Cardiac muscle cell (in vitro differentiated cells and primary cell): ENCODE data around the gene NCAM2. TPM values are rescaled to one million over a fixed set of nuclear protein-coding genes. Genes with fewer than 3 reads are reported as not detected.
A peak's percentile ranks its signal among the peaks of the same experiment; 100 is the strongest.
"Not testable (repeated sequence)": the region's sequence is repeated elsewhere in the genome, so short reads cannot be mapped to it uniquely, and the experiment has no call there.

Experiments used
- DNase-seq, 2 donors: peaks; one replicate each; pipeline versions ENCODE4 v3.0.0 to v3.0.0-alpha.2; 2010 to 2017; ENCODE audit warnings: low read depth in 1 of 2, low spot score in 1 of 2
- H3K27ac ChIP-seq: fragments of 200-600 bp; sonication (generic); 2 replicates; pipeline ENCODE4 v1.5.1; 2016
- H3K27me3 ChIP-seq: fragments of 200-600 bp; sonication (generic); 2 replicates; pipeline ENCODE4 v1.6.0; 2016; ENCODE audit warnings: control low read depth
- H3K36me3 ChIP-seq: fragments of 200-600 bp; sonication (generic); 2 replicates; pipeline ENCODE4 v1.5.1; 2016; ENCODE audit warnings: control low read depth
- H3K4me1 ChIP-seq: fragments of 200-600 bp; sonication (generic); 2 replicates; pipeline ENCODE4 v1.8.1; 2017; ENCODE audit warnings: low read depth, mild to moderate bottlenecking, mixed run types
- H3K4me3 ChIP-seq: fragments of 200-600 bp; sonication (generic); 2 replicates; pipeline ENCODE4 v1.5.1; 2016; ENCODE audit warnings: mild to moderate bottlenecking
- H3K9me3 ChIP-seq: fragments of 200-600 bp; sonication (generic); 2 replicates; pipeline ENCODE4 v1.5.1; 2017; ENCODE audit warnings: low read depth, mild to moderate bottlenecking, control low read depth
- polyA plus RNA-seq: library from polyadenylated mRNA; unstranded; fragments of >200 nt; fragmentation: Nextera tagmentation; extraction: Ambion mirVana; gene quantifications from 2 replicates; pipeline ENCODE4 v1.2.1, GENCODE V29; 2016
- total RNA-seq: library from RNA; depleted of rRNA; stranded (reverse); fragments of >200 nt; gene quantifications from 2 replicates; pipeline ENCODE4 v1.2.3, GENCODE V29; 2016
- TF ChIP-seq, protein P1 (sequence below): IDR thresholded peaks from 2 replicates; pipeline ENCODE4 v1.5.1; 2012; ENCODE audit warnings: low read depth, mild to moderate bottlenecking, low read length

The NCAM2 gene
- total and polyA plus RNA-seq, 2 experiments from 2014 or later = 0.45 to 2.6 TPM

DNA sequence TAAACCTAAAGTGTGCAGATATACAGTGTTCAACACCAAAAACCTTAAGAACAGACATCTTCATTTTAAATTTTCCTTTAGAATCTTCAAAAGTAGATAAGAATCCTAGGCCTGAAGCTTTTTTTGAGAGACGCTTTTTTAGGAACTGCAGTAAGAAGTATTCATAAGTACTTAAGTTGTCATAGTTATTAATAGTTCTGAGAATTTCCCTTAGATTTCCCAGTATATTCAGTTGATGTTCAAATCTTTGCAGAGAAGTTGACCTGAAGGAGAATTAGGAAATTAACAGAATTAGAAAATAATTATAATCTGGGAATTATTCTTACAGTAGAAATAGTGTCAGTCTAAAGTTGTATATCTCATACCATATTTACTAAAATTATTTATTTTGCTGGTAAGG is 150.3 kb downstream of the NCAM2 start:
- H3K27ac ChIP-seq = no peak overlapping the region
- H3K27me3 ChIP-seq = no peaks in the 10 kb centered on the region
- H3K4me1 ChIP-seq = no peaks in the 10 kb centered on the region
- no peak overlapping the region for H3K4me3 ChIP-seq
- no peaks in the 10 kb centered on the region for H3K36me3 ChIP-seq
- no peak for DNase-seq
- H3K9me3 ChIP-seq = no peaks in the 10 kb centered on the region
- TF ChIP-seq, protein P1, sequence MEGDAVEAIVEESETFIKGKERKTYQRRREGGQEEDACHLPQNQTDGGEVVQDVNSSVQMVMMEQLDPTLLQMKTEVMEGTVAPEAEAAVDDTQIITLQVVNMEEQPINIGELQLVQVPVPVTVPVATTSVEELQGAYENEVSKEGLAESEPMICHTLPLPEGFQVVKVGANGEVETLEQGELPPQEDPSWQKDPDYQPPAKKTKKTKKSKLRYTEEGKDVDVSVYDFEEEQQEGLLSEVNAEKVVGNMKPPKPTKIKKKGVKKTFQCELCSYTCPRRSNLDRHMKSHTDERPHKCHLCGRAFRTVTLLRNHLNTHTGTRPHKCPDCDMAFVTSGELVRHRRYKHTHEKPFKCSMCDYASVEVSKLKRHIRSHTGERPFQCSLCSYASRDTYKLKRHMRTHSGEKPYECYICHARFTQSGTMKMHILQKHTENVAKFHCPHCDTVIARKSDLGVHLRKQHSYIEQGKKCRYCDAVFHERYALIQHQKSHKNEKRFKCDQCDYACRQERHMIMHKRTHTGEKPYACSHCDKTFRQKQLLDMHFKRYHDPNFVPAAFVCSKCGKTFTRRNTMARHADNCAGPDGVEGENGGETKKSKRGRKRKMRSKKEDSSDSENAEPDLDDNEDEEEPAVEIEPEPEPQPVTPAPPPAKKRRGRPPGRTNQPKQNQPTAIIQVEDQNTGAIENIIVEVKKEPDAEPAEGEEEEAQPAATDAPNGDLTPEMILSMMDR = no peak

DNA sequence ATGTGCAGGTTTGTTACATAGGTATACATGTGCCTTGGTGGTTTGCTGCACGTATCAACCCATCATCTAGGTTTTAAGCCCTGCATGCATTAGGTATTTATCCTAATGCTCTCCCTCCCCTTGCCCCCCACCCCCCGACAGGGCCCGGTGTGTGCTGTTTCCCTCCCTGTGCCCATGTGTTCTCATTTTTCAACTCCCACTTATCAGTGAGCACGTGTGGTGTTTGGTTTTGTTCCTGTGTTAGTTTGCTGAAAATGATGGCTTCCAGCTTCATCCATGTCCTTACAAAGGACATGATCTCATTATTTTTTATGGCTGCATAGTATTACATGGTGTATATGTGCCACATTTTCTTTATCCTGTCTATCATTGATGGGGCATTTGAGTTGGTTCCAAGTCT is 151.2 kb downstream of the NCAM2 start:
- H3K36me3 ChIP-seq, H3K4me1 ChIP-seq, H3K4me3 ChIP-seq, H3K27me3 ChIP-seq, DNase-seq, H3K9me3 ChIP-seq, H3K27ac ChIP-seq: not testable (repeated sequence)

DNA sequence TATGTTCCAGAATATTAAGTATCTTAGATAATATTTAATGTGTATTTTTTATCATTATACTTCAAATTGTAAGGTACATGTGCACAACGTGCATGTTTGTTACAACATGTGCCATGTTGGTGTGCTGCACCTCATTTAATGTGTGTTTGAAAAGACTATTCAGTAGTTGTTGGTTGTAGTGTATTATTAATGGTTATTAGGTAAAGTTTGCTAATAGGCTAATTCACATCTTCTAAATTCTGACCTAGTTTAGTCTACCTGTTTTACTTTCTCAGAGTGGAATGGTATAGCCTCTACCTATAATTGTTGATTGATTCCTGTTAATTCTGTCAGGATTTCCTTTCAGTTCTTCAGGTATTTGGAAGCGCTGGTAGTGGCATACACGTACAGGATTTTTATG is 153.0 kb downstream of the NCAM2 start:
- no peaks in the 10 kb centered on the region for H3K27me3 ChIP-seq
- TF ChIP-seq, protein P1 = no peak
- no peaks in the 10 kb centered on the region for H3K36me3 ChIP-seq
- no peak overlapping the region for H3K27ac ChIP-seq
- H3K4me1 ChIP-seq = no peaks in the 10 kb centered on the region
- no peaks in the 10 kb centered on the region for H3K9me3 ChIP-seq
- no peak overlapping the region for H3K4me3 ChIP-seq
- DNase-seq = no peak

DNA sequence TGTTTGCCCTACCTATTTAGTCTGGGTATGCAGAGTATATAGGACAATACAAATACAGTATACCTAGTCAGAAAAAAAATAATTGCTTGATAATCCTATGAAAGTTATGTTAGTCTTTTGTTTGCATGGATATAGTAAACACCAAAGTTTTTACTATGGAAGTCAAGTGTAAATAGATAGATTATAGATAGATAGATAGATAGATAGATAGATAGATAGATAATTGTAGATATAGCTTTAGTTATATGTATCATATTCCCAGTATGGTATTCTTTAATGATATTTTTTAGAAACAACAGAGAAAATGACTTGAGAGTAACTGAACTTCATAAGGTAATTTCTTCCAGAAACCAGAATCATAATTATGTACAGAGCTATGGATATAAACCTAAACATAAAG is 158.2 kb downstream of the NCAM2 start:
- Histone ChIP-seq H3K27ac (no peak overlapping the region), H3K4me3 (no peak overlapping the region), H3K27me3 (no peaks in the 10 kb centered on the region), H3K9me3 (no peaks in the 10 kb centered on the region), H3K4me1 (no peaks in the 10 kb centered on the region), H3K36me3 (no peaks in the 10 kb centered on the region)
- TF ChIP-seq, protein P1 = no peak
- no peak for DNase-seq

DNA sequence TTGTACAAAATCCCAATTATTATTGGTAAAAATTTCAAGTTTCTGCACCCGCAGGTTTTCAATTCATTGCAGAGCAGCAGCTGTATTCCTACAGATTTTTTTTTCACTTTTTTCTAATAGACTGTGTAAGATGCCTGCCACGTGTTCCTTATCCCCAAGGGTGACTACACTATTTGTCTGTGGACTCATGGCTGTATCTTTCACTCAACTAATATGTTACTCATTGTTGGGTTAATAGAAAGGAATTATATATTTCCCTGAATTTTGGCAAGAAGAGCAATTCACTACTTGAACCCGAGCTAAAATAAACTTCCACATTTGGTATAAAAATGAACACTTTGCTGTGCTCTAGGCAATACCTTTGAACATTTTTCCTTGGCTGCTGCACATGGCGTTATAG is 158.7 kb downstream of the NCAM2 start:
- H3K4me1 ChIP-seq = no peaks in the 10 kb centered on the region
- H3K27ac ChIP-seq = no peak overlapping the region
- no peaks in the 10 kb centered on the region for H3K9me3 ChIP-seq
- H3K4me3 ChIP-seq = no peak overlapping the region
- TF ChIP-seq, protein P1 = no peak
- DNase-seq = peak in 1 of 2 donors; percentile 10
- no peaks in the 10 kb centered on the region for H3K27me3 ChIP-seq
- H3K36me3 ChIP-seq = no peaks in the 10 kb centered on the region

DNA sequence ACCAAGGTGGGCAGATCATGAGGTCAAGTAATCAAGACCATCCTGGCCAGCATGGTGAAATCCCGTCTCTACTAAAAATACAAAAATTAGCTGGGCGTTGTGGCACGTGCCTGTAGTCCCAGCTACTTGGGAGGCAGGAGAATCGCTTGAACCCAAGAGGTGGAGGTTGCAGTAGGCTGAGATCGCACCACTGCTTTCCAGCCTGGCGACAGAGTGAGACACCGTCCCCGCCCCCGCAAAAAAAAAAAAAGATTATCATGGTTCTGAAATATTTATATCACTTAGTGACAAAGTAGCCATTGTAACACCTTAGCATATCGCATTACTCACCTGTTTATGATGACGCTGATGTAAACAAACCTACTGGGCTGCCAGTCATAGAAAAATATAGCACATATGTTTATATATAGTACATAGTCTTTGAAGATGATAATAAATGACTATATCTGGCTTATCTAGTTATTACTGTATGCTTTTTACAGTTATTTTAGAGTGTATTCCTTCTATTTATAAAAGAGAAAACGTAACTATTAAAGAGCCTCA is 160.2 kb downstream of the NCAM2 start:
- TF ChIP-seq, protein P1 = no peak
- no peaks in the 10 kb centered on the region for H3K27me3 ChIP-seq
- no peaks in the 10 kb centered on the region for H3K36me3 ChIP-seq
- no peaks in the 10 kb centered on the region for H3K4me1 ChIP-seq
- no peaks in the 10 kb centered on the region for H3K9me3 ChIP-seq
- no peak for DNase-seq
- H3K27ac ChIP-seq = no peak overlapping the region
- H3K4me3 ChIP-seq = no peak overlapping the region
